HG03378 (cell line): ENCODE measurements around the gene CXorf58.
"Not testable (repeated sequence)": the region's sequence is repeated elsewhere in the genome, so short reads cannot be mapped to it uniquely, and the experiment has no call there.

Source experiments
- ATAC-seq: cut with Tn5 transposase; IDR thresholded peaks from one replicate; pipeline ENCODE4 v1.9.1; 2021; ENCODE audit warnings: mild to moderate bottlenecking, moderate library complexity; ENCODE audit not compliant: unreplicated experiment

Gene CXorf58, protein sequence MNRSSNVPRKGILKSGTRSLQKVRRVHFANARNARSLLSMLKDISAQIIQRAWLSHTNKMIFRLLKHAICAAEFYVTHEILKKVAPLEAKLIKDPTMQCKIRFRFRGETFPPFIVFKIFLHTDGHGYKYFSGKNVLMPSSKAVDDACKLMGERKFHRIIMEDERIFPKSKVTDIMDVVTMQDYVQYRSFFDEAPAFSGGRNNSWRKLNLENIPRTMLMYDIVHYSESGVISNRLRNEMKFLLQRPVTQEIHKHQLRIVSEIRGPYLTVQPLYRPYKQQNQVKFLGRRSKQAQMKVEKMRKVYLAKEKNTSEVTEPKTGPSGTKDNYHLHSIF

DNA sequence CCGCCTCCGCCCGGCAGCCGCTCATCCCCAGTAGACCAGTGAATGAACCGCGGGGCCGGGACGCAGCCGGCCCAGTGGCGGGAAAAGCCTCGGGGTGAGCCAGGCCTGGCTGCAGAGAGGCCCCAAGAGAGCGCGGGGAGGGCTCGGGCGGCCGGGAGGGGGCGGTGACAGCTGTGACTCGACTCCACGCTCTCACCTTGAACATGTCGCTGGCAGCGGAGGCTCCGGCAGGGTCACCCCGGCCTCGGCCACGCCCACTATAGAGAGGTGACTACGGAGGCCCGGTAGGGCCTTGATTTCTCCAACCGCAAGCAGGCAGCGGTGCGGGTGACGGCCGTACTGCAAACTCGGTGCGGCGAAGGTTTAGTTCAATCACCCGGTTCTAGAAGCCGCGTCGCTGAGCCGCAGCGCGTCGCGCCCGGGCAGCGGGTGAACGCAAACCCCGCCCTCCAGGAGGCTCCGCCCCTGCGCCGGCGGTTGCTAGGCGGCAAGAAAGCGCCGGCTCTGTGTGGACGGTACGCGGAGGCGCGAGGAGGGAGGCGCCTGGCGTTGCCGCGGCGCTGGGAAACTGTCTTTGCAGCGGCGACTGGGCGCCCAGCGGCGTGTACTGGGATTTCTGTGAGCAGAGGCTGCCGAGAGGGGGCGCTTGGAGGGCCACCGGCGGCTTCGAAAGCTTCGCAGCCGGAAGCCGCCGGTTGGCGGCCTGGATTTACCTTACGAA, at the start of gene CXorf58, which contains the start of gene APOO:
Gene CXorf58, plus strand, starts transcription at position 509 of the 721 bp plus-strand sequence. CDS start 2,297 bp downstream, outside the sequence.
Gene APOO, minus strand, starts transcription at position 441 of the 721 bp plus-strand sequence. Its CDS starts 236 bp downstream, at position 205.
- peak; percentile 83 for ATAC-seq

DNA sequence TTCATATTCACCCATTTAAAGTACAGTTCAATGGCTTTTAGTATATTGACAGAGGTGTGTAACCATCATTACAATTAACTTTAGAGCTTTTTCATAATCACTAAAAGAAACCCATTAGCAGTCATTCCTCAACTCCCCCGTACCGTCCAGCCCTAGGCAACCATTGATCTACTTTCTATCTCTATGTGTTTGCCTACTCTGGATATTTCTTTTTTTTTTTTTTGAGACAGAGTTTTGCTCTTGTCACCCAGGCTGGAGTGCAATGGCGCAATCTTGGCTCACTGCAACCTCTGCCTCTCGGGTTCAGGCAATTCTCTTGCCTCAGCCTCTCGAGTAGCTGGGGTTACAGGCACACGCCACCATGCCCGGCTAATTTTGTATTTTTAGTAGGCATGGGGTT, 48.6 kb upstream of the CXorf58 start:
- not testable (repeated sequence) for ATAC-seq

DNA sequence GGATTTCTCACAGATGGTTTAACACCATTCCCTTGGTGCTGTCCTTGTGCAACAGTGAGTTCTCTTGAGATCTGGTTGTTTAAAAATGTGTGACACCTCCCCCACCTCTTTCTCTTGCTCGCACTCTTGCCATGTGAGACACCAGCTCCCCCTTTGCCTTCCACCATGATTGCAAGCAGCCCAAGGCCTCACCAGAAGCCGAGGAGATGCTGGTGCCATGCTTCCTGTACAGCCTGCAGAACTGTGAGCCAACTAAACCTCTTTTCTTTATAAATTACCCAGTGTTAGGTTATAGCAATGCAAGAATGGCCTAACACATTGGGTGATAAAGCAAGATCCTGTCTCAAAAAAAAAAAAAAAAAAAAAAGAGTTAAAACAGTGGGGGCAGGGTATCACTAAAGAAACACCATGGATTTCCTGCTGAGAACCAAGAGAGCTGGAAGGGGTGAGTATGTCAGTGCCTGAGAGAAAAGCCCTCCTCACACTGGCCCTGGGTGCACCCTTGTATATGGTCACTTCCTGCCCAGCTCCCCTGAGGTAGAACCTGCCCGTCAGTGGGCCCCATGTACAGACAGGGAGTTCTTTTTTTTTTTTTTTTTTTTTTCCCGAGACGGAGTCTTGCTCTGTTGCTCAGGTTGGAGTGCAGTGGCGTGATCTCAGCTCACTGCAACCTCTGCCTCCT, 46.5 kb upstream of the CXorf58 start:
- ATAC-seq, result no peak

DNA sequence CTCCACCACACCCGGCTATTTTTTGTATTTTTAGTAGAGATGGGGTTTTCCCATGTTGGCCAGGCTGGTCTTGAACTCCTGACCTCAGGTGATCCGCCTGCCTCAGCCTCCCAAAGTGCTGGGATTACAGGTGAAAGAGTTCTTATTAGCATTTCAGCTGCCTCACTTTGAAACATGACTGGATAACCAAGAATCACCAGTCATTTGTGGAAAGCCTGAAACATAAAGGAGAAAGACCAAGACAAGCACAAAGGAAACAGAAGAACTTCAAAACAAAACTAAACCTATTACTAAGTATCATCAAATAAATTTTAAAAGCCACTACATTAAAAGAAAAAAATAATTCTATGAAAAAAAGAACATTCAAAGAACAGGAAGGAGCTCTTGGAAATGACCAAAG, 45.9 kb upstream of the CXorf58 start:
- not testable (repeated sequence) for ATAC-seq

DNA sequence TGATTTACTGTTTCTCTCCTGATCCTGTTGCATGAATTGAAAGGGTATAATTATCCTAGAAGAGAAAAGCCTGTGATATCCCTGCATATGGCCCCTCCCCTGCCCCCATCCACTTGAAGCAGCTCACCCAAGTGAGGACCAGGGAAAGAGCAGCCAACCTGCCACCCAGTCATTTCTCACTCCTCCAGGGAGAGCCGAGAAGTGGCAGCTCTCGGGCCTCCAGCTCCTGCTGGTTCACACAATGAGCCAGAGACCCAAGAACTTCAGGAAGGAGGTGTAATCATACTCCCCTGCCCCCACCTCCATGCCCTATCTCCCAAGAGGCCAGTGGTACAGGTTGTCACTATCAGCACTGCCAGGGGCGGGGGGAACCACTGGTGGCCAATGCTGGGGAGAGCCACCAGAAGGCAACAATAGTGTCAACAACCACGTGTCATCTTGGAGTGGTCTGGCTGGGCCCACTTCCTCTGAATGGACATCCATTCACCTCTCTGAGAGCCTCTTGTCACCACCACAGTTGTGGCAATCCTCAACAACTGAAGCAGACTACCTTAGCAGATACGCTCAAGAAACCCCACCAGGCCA, 43.0 kb upstream of the CXorf58 start:
- no peak for ATAC-seq

DNA sequence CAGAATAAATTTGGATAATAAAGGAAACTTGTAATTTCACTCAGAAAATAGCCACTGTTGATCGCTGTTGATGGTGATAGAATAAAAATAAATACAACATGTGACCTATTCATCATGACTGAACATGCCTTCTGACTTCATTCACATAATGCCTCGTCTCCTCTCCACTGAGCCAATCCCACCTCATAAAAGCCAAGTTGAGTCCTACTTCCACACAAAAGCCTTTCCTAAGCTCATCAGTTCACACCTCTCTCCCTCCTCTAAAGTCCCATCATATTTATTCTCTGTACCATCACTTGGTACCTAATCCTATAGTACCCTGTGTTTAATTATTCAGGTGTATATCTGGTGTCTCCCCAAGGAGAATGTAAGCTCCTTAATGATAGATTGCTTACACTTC, 37.8 kb upstream of the CXorf58 start:
- no peak for ATAC-seq

DNA sequence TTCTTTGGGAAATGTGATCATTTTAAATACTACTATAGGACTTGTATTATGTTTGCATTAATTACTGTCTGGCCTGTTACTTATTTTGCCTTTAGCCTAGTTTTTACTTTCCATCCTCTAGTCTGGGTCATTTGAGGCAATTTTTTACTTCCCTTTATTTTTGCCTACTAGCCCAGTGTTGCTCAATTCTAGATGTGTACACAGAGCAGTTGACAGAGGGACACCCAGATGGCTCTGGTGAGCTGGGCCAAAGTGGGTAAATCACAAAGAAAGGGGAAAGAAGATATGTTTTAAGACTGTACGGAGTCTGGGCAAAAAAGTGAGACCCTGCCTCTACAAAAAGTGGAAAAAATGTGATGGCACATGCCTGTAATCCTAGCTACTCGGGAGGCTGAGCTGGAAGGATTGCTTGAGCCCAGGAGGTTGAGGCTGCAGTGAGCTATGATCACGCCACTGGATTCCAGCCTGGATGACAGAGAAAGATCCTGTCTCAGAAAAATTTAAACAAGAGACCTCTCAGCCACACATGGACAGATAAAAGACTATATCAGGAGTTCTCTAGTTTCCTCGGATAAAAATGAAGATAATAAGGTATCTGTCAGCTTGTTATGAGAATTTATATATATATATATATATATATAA, 35.8 kb upstream of the CXorf58 start:
- no peak for ATAC-seq

DNA sequence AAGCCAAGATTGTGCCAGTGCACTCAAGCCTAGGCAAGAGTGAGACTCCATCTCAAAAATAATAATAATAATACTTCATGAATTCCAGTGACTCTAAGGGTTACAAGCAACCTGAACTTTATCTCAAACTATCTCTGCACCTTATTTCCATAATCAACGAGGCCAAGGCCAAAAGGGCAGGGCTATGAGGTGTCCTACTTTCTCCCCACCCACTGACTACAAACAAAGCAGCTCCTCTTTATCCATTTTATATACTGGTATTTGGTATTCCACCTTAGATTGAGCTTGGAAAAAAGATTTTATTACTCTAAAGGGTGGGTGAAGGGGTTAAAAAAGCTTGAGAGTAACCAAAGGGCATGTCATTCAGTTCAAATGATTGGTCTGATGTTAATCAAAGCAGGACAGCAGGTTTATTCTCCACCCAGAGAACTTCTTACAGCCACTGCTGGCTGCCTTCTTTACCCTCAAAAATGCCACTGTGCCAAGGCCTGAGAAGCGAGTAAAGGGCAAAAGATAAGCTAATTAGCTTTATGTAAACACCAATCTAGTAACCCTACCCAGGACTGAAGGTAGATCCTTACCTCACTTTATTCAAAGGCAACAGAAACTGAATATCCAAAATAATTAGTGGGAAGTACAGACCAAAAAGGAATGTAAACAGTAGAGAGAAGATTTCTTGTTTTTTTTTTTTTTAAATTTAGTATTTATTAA, 28.3 kb upstream of the CXorf58 start:
- no peak for ATAC-seq

DNA sequence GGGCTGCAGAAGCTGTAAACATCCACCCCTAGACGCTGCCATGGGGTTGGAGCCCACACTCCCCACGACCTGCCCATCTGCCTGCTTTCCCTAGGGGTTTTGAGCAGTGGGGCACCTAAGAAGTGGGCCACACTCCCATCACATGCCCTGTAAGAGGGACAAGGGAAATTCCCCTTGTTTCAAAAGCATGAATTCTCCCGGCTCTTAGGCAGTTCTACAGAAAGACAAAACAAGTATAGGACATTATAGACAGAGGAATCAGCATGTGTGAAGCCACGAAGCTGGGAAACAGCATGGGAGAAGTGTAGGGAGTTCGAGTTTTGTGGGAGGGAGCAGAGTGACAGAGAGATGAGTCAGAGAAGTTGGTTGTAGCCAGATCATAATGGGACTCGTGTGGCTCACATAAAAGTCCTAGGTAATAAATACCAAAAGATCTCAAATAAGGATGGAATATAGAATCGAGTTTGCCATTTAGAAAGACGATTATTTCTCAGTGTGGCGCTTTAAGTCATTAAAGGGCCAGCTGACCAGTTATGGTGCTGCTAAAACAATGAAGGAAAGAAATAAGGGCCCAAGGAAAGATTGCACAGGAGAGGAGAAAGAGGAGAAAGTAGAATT, 24.0 kb upstream of the CXorf58 start:
- no peak for ATAC-seq

DNA sequence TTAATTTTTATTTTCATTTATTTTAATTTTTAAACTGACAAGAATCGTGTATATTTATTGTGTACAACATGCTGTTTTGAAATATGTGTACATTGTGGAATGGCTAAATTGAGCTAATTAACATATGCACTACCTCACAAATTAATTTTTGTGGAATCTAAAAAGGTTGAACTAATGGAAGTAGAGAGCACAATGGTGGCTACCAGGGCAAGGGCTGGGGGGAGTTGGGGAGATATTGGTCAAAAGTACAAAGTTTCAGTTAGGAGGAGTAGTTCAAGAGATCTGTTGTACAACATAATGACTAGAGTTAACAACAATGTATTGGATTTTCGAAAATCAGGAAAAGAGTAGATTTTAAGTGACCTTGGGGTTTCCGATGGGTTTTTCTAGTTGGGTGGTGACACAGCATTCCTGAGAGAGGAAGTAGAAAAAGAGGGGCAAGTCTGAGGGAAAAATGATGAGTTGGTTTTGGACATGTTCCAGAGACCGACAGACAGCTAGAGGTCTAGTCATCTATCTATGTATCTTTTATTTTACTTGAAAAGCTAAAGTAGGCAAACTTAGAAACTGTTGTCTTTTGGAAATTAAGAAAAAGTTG, 23.3 kb upstream of the CXorf58 start:
- no peak for ATAC-seq

DNA sequence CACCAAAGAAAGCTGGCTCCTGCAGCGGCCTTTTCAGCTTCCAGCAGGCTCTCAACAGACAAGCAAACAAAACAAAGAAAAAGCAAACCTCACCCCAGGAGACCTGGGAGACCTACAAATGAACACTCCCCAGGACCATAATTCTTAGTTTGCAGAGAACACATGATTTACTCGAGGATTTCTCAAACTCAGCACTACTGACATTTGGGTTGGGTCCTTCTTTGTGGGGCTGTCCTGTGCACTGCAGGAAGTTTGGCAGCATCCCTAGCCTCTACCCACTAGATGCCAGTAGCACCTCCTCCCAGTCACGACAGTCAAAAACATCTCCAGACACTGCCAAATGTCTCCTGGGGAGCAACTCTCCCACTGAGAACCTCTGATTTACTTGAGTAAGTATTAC, 22.0 kb upstream of the CXorf58 start:
- ATAC-seq, result no peak

DNA sequence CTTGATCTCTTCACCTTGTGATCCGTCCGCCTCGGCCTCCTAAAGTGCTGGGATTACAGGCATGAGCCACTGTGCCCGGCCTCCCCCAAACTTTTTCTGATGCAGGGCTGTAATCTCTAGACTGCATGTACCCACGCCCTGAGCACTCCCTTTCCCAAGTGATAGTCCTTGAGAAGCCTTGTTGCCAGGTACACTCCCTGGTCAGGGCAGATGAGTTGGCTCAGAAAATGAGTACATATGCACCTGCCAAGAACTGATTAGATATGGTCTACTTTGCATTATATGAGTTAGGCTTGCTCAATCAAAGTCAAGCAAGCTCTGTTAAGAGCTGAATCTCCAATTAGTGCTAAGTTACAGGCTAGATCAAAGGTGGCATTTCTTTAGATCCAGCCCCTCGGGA, 20.4 kb upstream of the CXorf58 start:
- ATAC-seq, result no peak

DNA sequence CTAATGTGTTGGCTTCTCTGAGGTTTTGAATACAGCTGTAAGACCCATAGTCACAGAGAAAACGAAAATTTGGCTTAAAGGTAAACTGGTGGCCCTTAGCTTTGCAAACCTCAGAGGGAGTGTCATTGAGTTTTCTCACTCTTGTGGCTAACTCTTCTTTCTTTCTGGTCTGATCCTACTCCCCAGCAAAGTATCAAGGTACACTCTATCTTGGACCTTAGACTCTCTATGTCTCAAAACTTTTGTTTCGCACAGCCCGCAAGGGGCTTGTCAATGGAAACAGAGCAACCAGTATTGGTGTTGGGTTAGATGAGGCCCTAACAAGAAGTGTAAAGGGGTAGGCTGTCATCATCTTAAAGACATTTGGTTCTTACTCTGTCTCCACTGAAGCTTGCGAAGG, 19.9 kb upstream of the CXorf58 start:
- no peak for ATAC-seq

DNA sequence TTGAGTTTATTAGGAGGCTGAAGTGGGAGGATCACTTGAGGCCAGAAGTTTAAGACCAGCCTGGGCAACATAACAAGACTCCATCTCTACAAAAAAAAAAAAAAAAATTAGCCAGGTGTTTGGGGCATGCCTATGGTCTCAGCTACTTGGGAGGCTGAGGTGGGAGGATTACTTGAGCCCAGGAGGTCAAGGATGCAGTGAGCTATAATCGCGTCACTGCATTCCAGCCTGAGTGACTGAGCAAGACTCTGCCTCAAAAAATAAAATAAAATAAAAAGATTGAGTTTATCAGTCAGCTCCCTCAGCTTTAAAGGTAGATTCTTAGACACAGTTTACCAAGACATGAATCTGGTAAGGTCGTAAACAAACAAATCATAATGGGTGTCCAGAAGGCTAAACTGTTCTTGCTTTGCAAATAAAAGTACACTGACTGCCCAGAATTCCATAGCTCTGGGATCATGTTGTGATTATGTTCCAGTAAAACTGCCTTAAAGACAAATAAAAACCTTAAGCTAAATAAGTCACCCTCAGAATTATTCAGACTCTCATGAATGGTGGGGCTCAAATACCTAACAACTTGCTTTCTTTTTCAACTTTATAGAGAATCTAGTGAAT, 18.8 kb upstream of the CXorf58 start:
- ATAC-seq, result no peak

DNA sequence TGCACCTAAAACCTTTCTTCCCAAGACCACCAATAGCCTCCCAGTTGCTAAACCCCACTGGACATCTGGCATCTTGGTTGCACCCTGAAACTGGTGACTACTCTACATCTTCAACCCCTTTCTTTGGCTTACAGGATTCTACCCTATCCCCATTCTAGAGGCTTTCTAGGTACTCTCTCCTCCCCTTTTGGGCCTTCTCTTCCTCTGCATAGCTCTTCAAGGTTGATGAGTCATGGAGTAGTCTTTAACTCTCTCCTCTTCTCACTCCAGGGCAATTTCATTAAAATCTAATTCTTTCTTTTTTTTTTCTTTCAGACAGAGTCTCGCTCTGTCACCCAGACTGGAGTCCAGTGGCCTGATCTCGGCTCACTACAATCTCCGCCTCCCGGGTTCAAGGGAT, 16.9 kb upstream of the CXorf58 start:
- no peak for ATAC-seq

DNA sequence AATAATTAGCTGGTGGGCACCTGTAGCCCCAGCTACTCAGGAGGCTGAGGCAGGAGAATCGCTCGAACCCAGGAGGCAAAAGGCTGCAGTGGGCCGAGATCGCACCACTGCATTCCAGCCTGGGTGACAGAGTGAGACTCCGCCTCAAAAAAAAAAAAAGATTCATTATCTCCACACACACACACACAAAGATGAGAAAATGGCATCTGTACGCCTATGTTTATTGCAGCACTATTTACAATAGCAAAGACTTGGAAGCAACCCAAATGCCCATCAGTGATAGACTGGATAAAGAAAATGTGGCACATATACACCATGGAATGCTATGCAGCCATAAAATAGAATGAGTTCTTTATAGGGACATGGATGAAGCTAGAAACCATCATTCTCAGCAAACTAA, 12.8 kb upstream of the CXorf58 start:
- ATAC-seq, result not testable (repeated sequence)

DNA sequence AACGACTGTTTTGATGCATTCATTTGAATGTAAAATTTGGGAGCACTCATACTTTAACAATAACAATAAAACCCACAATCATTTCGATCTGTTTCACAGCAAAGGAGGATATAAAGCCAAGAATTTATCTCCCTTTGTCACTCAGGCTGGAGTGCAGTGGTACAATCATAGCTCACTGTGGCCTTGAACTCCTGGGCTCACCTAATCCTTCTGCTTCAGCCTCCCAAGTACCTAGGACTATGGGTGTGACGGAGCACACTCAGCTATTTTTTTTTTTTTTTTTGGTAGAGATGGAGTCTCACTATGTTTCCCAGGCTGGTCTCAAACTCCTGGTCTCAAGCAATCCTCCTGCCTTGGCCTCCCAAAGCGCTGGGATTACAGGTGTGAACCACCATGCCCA, 11.3 kb upstream of the CXorf58 start:
- not testable (repeated sequence) for ATAC-seq

DNA sequence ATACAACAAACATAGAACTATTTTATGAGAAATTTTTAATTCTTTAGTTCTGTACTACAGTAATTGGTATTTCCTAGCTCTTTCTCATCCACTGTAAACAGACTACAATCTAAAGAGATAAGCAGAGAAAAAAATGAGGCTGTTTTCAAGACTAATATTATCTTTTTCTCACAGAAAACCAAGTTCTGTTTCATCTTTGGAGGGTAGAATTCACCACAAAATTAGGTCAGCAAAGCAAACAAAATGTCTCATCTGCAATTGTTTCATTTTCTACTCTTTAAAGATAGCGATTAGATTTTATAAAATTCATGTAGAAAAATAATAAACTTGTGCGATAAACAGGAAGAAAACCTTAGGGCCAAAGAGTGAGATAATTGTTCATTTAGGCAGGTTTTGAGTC, 10.8 kb upstream of the CXorf58 start:
- ATAC-seq, result no peak

DNA sequence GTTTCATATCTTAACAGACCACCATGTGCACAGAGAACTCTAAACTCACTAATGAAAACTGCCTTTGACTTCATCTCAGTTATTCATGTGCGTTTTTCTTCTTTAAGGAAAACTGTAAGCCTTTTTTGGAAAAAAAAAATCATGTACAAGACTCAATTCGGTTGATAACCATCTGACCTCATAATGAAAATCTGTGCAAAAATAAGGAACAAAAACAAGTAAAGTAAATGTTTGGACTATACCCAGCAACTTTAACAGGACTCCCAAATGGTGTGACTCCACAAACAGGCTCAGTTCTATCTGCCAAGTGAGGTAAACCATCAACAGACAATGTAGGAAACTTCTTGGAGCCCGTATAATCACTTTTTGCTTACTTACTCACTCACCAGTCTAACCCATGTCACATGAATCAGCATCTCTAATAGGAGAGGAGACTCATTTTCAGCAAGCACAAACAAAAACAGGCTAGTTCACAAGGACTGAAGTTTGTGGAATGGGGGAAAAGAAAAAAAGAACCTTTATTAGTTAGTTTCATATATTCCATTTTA, 9.3 kb upstream of the CXorf58 start:
- ATAC-seq, result no peak
